ENCODE results near the gene CPNE5. TPM values are rescaled to one million over a fixed set of nuclear protein-coding genes. Genes with fewer than 3 reads are reported as not detected.

CPNE5 gene
- total and polyA plus RNA-seq, 8 donors: 1.2 to 7.3 (median 6.4) TPM

GRCh38 chr6:36717871-36718540, 121.2 kb downstream of the CPNE5 start:
- Histone ChIP-seq H3K9me3 (no peaks in the 10 kb centered on the region), H3K4me1 (no peaks in the 10 kb centered on the region), H3K27ac (no peak overlapping the region), H3K4me3 (no peak overlapping the region), H3K27me3 (no peaks in the 10 kb centered on the region), H3K36me3 (peaks cover 0 to 5% of the 10 kb centered on the region in 2 donors)
- no peak for TF ChIP-seq CTCF (IDR thresholded peaks at IDR 0.05)
- no peak for DNase-seq
- no peak for ATAC-seq
- intact Hi-C loops (cut with DNase I): no loop called here

- Histone ChIP-seq H3K27me3 (no peaks in the 10 kb centered on the region), H3K4me3 (no peak overlapping the region), H3K36me3 (peaks cover 0 to 5% of the 10 kb centered on the region in 2 donors), H3K27ac (no peak overlapping the region), H3K4me1 (no peaks in the 10 kb centered on the region), H3K9me3 (no peaks in the 10 kb centered on the region)
- no peak for TF ChIP-seq CTCF (IDR thresholded peaks at IDR 0.05)
- DNase-seq: no peak
- ATAC-seq: no peak
- intact Hi-C loops (cut with DNase I): no loop called here
These were observed 121.9 kb downstream of the CPNE5 start for GRCh38 chr6:36717231-36717825.

- no peak for DNase-seq
- Histone ChIP-seq H3K27me3 (no peaks in the 10 kb centered on the region), H3K4me3 (no peak overlapping the region), H3K27ac (no peak overlapping the region), H3K36me3 (peaks cover 0 to 5% of the 10 kb centered on the region in 2 donors), H3K4me1 (no peaks in the 10 kb centered on the region), H3K9me3 (no peaks in the 10 kb centered on the region)
- ATAC-seq: no peak
- intact Hi-C loops (cut with DNase I): no loop called here
- no peak for TF ChIP-seq CTCF (IDR thresholded peaks at IDR 0.05)
These were observed 122.7 kb downstream of the CPNE5 start for GRCh38 chr6:36716476-36717093.

- ATAC-seq (no peak), DNase-seq (no peak)
- TF ChIP-seq CTCF (IDR thresholded peaks at IDR 0.05): no peak
- H3K9me3 ChIP-seq: no peaks in the 10 kb centered on the region
- no peaks in the 10 kb centered on the region for H3K4me1 ChIP-seq
- peaks cover 0 to 5% of the 10 kb centered on the region in 2 donors for H3K36me3 ChIP-seq
- H3K27me3 ChIP-seq: no peaks in the 10 kb centered on the region
- intact Hi-C loops (cut with DNase I): no loop called here
- H3K27ac ChIP-seq: no peak overlapping the region
- H3K4me3 ChIP-seq: no peak overlapping the region
These were observed 123.8 kb downstream of the CPNE5 start for GRCh38 chr6:36715469-36715868.

- H3K4me1 ChIP-seq: no peaks in the 10 kb centered on the region
- no peak for ATAC-seq
- intact Hi-C loops (cut with DNase I): no loop called here
These were observed 124.7 kb downstream of the CPNE5 start for GRCh38 chr6:36714511-36714910.

More at GRCh38 chr6:36714511-36714910, 124.7 kb downstream of the CPNE5 start:
- no peaks in the 10 kb centered on the region for H3K27me3 ChIP-seq
- H3K36me3 ChIP-seq: peaks cover 0 to 5% of the 10 kb centered on the region in 2 donors
- no peak for TF ChIP-seq CTCF (IDR thresholded peaks at IDR 0.05)
- DNase-seq: no peak
- H3K27ac ChIP-seq: no peak overlapping the region
- no peaks in the 10 kb centered on the region for H3K9me3 ChIP-seq
- H3K4me3 ChIP-seq: no peak overlapping the region

Data from left lung (tissue), 10 donors.